G401 (cell line): ENCODE results near the gene NAPEPLD. TPM values are rescaled to one million over a fixed set of nuclear protein-coding genes. Genes with fewer than 3 reads are reported as not detected.
"Not testable (repeated sequence)": the region's sequence is repeated elsewhere in the genome, so short reads cannot be mapped to it uniquely, and the experiment has no call there.

Source experiments
- DNase-seq: peaks from one replicate; pipeline ENCODE4 v3.0.0-alpha.2; 2015; ENCODE audit warnings: low spot score
- in situ Hi-C: cut with HindIII; loops from 2 replicates; pipeline ENCODE4 v1.10.0; 2016; ENCODE audit warnings: low sequenced_read_pairs, mixed read lengths
- total RNA-seq: library from RNA; depleted of rRNA; stranded (reverse); fragments of >200 nt; shearing (Covaris generic); gene quantifications from 2 replicates; pipeline ENCODE4 v1.2.3, GENCODE V29; 2014

The NAPEPLD gene
- total RNA-seq, 1 experiment from 2014 or later, result 5.8 TPM

DNA sequence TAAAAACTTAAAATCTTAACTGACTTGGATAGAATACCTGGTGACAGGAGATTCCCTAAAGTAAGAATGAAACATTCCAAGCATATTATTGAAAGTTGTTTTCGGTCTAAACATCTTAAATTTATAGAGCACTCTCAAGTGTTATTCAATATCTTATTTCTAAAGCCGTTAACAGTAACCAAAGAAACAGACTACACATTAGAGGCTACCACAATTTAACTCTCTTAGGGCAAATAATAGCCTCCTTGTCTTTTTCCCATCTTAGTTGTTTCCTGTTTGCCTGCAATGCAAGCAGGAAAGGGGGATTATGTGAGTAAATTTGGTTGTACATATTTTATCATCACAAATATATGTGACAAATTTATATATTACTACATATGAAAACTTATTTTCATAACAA, 31.4 kb downstream of the NAPEPLD start:
- in situ Hi-C loops, result no loop called here
- DNase-seq, result no peak

DNA sequence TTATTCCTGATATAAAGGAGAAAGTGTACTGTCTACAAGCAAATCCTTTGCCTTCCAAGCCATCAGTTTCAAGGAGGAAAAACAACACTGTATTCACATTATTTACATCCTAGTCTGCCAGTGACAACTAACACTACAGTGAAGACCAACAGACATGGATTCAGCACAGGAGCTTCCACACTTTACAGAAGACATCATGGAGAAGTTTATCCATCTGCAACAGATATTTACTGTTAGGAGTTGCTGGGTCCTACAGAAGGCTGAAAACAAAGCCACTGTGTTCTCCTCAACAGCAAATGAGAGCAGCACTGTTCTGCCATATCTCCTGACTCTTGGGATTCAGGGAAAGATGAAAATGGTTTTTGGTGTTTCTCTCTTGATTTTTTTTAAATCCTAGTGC, 31.9 kb downstream of the NAPEPLD start:
- in situ Hi-C loops, result no loop called here
- no peak for DNase-seq

DNA sequence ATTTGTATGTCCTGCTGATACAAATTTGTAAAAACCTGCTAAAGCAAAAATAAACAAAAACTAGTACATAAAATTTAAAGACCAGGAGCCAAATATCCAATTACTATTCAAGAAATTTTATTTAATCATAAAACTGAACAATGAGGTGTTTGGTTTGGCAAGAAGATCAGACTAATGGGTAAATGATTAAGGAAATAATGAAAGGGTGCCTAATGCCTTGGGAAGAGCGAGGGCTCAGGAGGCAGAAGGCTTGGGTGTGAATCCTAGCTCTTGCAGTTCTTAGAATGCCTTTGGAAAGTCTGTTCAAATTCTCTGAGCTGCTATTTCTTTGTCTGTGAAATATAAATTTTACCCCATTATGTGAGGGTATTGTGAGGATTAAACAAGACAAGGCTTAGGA, 32.4 kb downstream of the NAPEPLD start:
- in situ Hi-C loops, result no loop called here
- DNase-seq, result no peak

DNA sequence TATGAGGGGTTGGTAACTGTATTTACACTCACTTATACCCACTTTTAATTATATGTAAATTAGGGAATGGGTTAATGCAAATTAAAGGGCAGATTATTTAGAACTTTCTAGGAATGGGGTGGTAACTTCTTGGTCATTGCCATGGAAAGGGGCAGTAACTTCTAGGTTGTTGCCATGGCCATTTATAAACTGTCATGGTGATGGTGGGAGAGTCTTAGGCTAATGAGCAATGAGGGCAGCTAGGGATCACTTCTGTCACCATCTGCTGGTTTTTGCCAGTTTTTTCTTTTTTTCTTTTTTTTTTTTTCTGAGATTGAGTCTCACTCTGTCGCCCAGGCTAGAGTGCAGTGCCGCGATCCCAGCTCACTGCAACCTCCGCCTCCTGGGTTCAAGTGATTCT, 33.1 kb downstream of the NAPEPLD start:
- no peak for DNase-seq
- in situ Hi-C loops, result no loop called here

DNA sequence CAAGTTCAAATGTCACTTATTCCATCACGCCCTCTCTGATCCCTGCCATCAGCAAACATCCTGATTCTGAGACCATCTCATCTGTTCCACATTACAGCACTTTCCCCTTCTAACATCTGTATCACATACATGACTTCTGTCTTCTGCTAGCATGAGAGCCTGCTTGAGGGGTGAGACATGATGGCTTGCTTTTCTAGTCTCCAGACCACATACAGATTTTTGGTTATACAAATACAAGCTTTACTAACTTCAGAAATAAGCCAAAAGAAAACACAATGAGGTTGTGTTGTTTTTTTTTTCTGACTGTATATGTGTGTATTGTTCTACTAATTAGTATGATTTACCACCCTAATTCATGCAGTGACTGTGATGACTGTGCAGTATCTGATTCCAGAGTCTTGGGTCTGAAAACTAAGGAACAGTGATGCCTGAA, 34.3 kb downstream of the NAPEPLD start:
- in situ Hi-C loops, result no loop called here
- DNase-seq, result no peak

DNA sequence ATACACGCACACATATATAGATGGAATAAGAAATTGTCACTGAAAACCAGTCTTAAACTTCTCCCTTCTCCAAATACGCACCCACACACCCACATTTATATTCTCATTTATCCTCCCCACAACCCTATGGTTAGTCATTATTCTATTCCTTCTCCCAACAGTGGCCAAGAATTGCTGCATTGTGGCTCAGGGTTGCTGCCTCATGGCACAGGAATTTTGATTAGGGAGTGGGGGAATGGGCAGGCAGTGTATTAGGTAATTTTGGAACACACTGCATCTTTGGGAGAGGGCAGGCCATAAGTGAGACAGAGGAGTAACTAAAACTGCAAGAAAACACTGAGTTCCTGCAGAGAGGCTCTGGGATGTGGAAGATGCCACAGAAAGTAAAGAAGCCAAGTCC, 35.7 kb downstream of the NAPEPLD start:
- no peak for DNase-seq
- in situ Hi-C loops, result no loop called here

DNA sequence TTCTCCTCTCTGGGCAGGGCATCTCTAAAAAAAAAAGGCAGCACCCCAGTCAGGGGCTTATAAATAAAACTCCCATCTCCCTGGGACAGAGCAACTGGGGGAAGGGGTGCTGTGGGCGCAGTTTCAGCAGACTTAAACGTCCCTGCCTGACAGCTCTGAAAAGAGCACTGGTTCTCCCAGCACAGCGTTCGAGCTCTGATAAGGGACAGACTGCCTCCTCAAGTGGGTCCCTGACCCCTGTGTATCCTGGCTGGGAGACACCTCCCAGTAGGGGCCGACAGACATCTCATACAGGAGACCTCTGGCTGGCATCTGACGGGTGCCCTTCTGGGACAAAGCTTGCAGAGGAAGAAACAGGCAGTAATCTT, 42.2 kb downstream of the NAPEPLD start:
- DNase-seq, in situ Hi-C loops: not testable (repeated sequence)

DNA sequence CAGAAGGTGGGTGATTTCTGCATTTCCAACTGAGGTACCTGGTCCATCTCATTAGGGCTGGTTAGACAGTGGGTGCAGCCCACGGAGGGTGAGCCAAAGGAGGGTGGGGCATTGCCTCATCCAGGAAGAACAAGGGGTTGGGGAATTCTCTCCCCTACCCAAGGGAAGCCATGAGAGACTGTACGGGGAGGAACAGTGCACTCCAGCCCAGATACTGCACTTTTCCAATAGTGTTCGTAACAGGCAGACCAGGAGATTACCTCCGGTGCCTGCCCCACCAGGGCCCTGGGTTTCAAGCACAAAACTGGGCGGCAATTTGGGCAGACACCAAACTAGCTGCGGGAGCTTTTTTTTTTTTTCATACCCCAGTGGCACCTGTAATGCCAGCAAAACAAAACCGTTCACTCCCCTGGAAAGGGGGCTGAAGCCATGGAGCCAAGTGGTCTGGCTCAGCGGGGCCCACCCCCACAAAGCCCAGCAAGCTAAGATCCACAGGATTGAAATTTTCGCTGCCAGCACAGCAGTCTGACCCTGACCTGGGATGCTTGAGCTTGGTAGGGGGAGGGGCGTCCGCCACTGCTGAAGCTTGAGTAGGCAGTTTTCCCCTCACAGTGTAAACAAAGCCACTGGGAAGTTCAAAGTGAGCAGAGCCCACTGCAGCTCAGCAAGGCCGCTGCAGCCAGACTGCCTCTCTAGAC, 42.7 kb downstream of the NAPEPLD start:
- DNase-seq, result no peak
- in situ Hi-C loops, result no loop called here

DNA sequence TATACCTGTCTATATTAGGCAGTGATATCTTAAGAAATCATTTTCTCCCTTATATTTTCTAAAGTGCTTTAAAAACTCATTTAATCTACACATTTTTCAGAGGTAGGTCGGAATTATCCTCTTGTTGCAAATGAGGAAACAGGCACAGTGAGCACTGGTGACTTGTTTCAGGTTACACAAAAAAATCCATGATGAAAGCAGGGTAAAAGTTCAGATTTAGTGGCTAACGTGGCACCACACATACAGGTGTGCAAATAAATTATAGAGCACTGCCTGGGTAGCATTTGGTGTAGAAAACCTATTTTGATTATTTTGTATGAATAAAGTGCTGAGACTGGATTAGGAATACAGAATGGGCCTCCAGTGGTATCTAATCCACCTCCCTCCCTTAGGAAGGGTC, 47.4 kb downstream of the NAPEPLD start:
- DNase-seq, result no peak
- in situ Hi-C loops, result no loop called here

DNA sequence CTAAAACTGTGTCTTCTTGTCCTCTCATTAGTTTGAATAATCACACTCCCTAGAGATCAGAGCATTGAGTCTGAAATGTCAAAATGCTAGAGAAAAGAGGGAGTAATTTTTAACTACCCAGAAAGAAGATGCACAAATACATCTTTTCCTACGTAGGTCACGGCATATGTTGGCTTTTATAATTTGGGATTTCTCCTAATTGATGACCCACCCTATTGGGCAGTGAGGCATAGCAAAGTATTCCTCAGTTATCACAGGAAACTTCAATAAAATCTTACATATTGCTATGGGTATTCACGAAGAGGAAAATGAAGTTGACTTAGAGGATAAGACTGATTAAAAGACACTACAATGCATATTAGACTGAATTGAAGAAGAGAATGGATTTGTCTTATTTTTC, 48.6 kb downstream of the NAPEPLD start:
- no peak for DNase-seq
- in situ Hi-C loops, result no loop called here

DNA sequence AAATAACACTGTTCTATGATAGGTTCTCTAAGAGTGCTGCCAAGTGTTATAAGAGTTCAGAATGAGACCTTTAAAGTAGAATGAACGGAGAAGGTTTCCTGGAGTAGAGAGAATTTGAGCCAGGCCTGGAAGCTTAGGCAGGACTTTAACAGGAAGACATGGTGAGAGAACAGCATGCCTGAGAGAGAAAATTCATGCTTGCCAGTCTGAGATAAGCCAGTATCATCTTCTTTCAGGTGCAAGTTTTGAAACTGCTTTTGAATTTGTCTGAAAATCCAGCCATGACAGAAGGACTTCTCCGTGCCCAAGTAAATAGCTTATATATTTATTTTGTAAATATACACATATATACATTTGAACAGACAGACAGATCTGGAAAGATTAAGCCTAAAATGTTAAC, 51.9 kb downstream of the NAPEPLD start:
- in situ Hi-C loops, result no loop called here
- no peak for DNase-seq

DNA sequence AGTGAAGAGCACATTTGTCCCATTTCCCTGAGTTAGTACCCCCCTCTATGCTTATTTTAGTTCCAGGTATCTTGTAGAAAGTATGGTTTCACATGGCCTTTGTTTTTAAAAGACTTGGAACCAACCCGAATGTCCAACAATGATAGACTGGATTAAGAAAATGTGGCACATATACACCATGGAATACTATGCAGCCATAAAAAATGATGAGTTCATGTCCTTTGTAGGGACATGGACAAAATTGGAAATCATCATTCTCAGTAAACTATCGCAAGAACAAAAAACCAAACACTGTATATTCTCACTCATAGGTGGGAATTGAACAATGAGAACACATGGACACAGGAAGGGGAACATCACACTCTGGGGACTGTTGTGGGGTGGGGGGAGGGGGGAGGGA, 53.3 kb downstream of the NAPEPLD start:
- DNase-seq, in situ Hi-C loops: not testable (repeated sequence)

DNA sequence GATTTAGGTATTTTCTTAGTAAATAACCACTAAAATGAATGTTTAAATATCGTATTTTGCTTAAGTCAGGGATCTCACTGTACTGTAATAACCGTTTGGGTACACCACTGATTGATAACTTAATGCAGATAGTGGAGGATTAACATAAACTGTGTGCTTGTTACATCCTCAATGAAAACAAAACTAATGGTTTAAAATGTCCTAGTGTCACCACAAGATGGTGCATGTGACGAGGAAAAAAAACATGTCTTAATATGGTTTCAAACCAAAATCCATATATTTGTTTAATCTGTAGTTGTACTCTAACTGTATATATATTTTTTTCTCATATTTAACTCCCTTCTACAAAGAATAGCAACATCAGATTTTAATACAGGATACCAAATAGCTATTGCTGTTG, 54.8 kb downstream of the NAPEPLD start:
- no peak for DNase-seq
- in situ Hi-C loops, result no loop called here

DNA sequence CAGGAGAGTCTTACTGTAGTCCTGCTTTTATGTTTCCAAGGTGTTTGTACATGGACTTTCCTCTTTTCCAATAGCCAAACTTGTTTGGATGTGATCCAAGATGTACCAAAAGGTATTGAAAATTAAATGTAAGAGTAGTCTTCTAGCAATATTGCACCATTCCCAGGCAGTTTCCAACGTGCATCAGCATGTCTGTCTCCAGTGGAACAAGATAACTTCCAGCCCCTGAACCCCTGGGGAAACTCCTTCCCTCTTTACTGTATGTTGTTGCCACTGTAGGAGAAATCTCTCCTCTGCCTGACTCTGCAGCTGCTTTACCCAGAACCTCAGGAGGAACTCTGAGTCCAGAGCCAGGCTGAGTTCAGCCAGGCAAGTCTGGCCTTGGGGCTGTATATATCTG, 55.5 kb downstream of the NAPEPLD start:
- DNase-seq, result no peak
- in situ Hi-C loops, result no loop called here

DNA sequence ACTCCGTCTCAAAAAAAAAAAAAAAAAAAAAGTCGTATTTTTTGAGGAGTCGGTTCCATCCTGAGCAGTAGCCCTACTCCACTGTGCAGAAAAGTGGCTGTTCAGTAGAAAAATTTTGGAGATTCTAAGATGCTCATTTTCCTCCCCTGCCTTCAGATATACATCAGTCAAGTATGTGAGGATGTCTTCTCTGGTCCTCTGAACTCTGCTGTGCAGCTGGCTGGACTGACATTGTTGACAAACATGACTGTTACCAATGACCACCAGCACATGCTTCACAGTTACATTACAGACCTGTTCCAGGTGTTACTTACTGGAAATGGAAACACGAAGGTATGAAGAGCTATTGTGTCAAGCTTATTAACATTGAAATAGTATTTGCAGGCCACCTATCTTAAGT, 56.6 kb downstream of the NAPEPLD start:
- in situ Hi-C loops, DNase-seq: not testable (repeated sequence)

DNA sequence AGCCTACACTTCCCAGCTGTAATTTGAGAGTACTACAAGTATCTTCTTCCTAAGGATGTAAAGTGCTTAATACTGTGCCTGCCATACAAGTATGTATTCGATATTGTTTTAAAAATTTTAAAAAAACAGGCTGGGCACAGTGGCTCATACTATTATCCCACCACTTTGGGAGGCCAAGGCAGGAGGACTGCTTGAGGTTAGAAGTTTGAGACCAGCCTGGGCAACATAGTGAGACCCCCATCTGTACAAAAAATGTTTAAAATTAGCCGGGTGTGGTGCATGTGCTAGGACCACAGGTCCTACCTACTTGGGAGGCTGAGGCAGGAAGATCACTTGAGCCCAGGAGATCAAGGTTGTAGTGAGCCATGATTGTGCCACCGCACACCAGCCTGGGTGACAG, 65.7 kb downstream of the NAPEPLD start:
- in situ Hi-C loops, result no loop called here
- DNase-seq, result no peak

DNA sequence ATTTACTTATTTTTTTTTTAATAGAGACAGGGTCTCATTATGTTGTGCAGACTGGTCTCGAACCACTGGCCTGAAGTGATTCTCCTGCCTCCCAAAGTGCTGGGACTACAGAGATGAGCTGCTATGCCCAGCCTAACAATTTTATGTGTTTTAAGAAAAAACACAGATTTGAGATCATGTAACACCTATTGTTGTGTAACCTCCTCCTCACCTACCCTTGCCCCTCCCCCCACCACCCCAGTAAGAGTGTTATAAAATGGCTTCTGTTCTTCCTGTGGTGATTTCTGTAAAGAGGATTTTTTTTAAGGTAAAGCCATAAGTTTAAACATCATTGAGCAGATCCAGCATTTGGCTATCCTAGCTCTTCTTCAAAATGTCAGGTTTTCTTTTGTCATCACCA, 66.4 kb downstream of the NAPEPLD start:
- in situ Hi-C loops, result no loop called here
- no peak for DNase-seq

DNA sequence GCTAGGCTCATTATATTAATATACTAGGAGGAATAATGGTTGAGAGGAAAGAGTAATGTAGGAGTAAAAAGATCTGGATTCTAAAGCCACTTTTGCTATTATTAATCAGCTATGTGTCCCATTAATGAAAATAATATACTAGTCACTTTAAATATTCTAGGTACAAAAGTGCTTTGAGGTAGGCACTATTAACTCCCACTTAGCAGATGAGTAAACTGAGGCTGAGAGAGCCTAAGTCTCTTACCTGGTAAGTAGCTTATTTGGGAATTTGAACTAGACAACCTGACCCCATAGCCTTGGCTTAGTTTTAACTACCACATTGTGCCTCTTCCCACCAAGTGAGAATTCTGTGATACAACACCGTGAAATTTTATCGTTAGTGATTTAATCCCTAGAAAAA, 68.0 kb downstream of the NAPEPLD start:
- in situ Hi-C loops, result no loop called here
- DNase-seq, result no peak

DNA sequence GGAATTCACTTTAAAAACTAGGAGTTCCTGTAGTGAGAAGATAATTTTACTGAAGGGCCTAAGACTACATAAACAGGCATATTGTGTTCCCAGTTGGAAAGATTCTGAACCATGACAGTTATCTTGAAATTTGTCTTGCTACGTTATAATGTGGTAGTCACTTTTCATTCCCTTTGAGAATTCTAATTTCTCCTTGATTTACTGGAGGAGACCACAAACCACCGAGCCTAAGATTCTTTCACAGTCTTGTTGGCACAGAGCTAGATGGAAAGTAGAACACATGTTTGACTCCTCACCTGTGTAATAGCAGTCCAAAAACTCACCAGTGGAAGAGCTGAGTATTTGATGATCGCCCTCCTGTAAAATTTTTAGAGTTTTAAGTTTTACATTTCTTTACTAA, 69.1 kb downstream of the NAPEPLD start:
- in situ Hi-C loops, result no loop called here
- DNase-seq, result no peak

DNA sequence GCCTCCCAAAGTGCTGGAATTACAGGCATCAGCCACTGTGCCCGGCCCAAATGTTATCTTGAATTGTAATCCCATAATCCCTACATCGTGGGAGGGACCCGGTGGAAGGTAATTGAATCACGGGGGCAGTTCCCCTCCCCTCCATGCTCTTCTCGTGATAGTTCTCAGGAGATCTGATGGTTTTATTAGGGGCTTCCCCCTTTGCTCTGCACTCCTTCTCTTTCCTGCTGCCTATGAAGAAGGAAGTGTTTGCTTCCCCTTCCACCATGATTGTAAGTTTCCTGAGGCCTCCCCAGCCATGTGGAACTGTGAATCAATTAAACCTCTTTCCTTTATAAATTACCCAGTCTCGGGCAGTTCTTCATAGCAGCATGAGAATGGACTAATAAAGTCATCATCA, 70.7 kb downstream of the NAPEPLD start:
- DNase-seq, in situ Hi-C loops: not testable (repeated sequence)

DNA sequence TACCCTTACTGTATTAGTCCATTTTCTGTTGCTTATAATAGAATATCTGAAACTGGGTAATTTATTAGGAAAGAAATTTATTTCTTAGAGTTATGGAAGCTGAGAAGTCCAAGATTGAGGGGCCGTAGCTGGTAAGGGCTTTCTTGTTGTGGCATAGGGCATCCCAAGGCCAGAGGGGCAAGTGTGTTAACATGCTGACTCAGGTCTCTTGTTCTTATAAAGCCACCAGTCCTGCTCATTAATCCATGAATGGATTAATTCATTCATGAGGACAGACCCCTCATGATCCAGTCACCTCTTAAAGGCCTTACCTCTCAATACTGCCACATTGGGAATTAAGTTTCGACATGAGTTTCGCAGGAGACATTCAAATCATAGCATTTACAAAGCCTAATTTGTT, 71.6 kb downstream of the NAPEPLD start:
- DNase-seq, result no peak
- in situ Hi-C loops, result no loop called here

DNA sequence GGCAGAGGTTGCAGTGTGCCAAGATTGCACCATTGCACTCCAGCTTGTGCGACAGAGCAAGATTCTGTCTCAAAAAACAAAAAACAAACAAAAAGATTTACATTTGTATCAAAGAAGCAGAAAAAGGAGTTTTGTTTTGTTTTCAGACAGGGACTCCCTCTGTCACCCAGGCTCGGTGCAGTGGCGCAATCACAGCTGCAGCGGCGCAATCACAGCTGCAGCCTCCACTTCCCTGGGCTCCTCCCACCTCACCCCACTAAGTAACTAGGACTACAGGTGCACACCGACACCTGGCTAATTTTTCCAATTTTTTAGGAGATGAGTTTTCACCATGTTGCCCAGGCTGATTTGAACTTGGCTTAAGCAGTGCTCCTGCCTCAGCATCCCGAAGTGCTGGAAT, 72.1 kb downstream of the NAPEPLD start:
- no peak for DNase-seq
- in situ Hi-C loops, result no loop called here
